Endothelial cell of umbilical vein (primary cell): ENCODE data around the gene TEK. TPM values are rescaled to one million over a fixed set of nuclear protein-coding genes. Genes with fewer than 3 reads are reported as not detected.

Source experiments
- BruUV-seq: library from RNA; stranded (reverse); fragments of 400-500 nt; replicated peaks from 2 replicates; lab custom pipeline; 2021; lab: Mats Ljungman, UMichigan
- CTCF ChIA-PET: fragments of 300-600, 350-600 bp; sonication (Branson Sonifier 250); formaldehyde crosslinking; loops from one replicate; lab custom pipeline; 2021; ENCODE audit warnings: antibody characterized with exemption, inconsistent platforms; lab: Charles Lee
- POLR2A ChIA-PET: fragments of 300-600, 350-600 bp; sonication (Branson Sonifier 250); formaldehyde crosslinking; loops from one replicate; lab custom pipeline; 2021; ENCODE audit warnings: antibody characterized with exemption, inconsistent platforms; lab: Charles Lee
- DNase-seq: peaks from one replicate; pipeline ENCODE4 v3.0.0-alpha.2; 2011; ENCODE audit warnings: low read depth, low spot score
- FAIRE-seq: peaks from 2 replicates; lab custom pipeline; 2011; peaks lifted over from hg19 to GRCh38; lab: Jason Lieb, UNC
- H2AFZ ChIP-seq: 2 replicates; pipeline ENCODE4 v1.6.0; 2012; ENCODE audit warnings: low read depth, low read length, control low read depth, inconsistent platforms
- H3K27ac ChIP-seq: 2 replicates; pipeline ENCODE4 v1.5.1; 2011; ENCODE audit warnings: low read depth, mild to moderate bottlenecking, control low read depth, low read length, moderate library complexity; ENCODE audit not compliant: insufficient read depth
- H3K27me3 ChIP-seq, 2 experiments: 2 replicates each; pipeline versions ENCODE4 v1.6.0 to v1.6.1; 2011; ENCODE audit warnings: low read length in 2 of 2, mixed read lengths in 1 of 2; ENCODE audit not compliant: control insufficient read depth in 2 of 2, insufficient read depth in 2 of 2
- H3K36me3 ChIP-seq, 2 experiments: 2 replicates in 1 of 2; 3 replicates in 1 of 2; pipeline ENCODE4 v1.5.1; 2011; ENCODE audit warnings: low read length in 2 of 2, mild to moderate bottlenecking in 1 of 2, moderate library complexity in 1 of 2; ENCODE audit not compliant: control insufficient read depth in 2 of 2, insufficient read depth in 2 of 2; ENCODE audit errors: extremely low read depth in 1 of 2
- H3K4me1 ChIP-seq: 3 replicates; pipeline ENCODE4 v1.5.1; 2011; ENCODE audit warnings: mild to moderate bottlenecking, low read length; ENCODE audit not compliant: control insufficient read depth, insufficient read depth; ENCODE audit errors: extremely low read depth
- H3K4me2 ChIP-seq: 2 replicates; pipeline ENCODE4 v1.6.1; 2011; ENCODE audit warnings: low read length, control low read depth, mixed read lengths; ENCODE audit not compliant: insufficient read depth
- H3K4me3 ChIP-seq, 3 experiments: fragments of 200-600 bp in 1 of 3; sonication (generic), shearing (Covaris generic) in 1 of 3; replicated peaks in 1 of 3; 2 replicates each; pipeline ENCODE4 v1.5.1; 2011 to 2016; ENCODE audit warnings: control low read depth in 3 of 3, low read length in 3 of 3, mild to moderate bottlenecking in 2 of 3, inconsistent platforms in 1 of 3, low read depth in 1 of 3, moderate library complexity in 1 of 3; ENCODE audit not compliant: insufficient read depth in 1 of 3
- H3K79me2 ChIP-seq: 2 replicates; pipeline ENCODE4 v1.6.0; 2012; ENCODE audit warnings: low read length, inconsistent platforms; ENCODE audit not compliant: control insufficient read depth, insufficient read depth
- H3K9ac ChIP-seq: replicated peaks from 2 replicates; pipeline ENCODE3; 2011; ENCODE audit warnings: low read length, control low read depth; ENCODE audit not compliant: insufficient read depth; ENCODE audit errors: extremely low read depth
- H3K9me1 ChIP-seq: replicated peaks from 3 replicates; pipeline ENCODE4 v1.6.0; 2011; ENCODE audit warnings: mild to moderate bottlenecking, low read length; ENCODE audit not compliant: control insufficient read depth, insufficient read depth; ENCODE audit errors: extremely low read depth
- H3K9me3 ChIP-seq: replicated peaks from 2 replicates; pipeline ENCODE4 v1.5.1; 2012; ENCODE audit warnings: low read length, inconsistent platforms; ENCODE audit not compliant: control insufficient read depth, insufficient read depth
- H4K20me1 ChIP-seq: replicated peaks from 2 replicates; pipeline ENCODE3; 2011; ENCODE audit warnings: mild to moderate bottlenecking, low read length; ENCODE audit not compliant: control insufficient read depth, insufficient read depth; ENCODE audit errors: extremely low read depth
- CTCF ChIP-seq, 2 donors: IDR thresholded peaks; 1 replicate in 1 of 2; 2 replicates in 1 of 2; pipeline ENCODE4 v1.5.1; 2011; ENCODE audit warnings: low read length in 2 of 2, mild to moderate bottlenecking in 2 of 2, moderate library complexity in 2 of 2, control low read depth in 1 of 2, inconsistent platforms in 1 of 2, low read depth in 1 of 2; ENCODE audit not compliant: insufficient read depth in 1 of 2; ENCODE audit errors: extremely low read depth in 1 of 2
- EZH2 ChIP-seq: IDR thresholded peaks from 2 replicates; pipeline ENCODE4 v1.6.1; 2012; ENCODE audit warnings: borderline replicate concordance, low read depth, mild to moderate bottlenecking, moderate library complexity, low read length, inconsistent platforms; ENCODE audit not compliant: severe bottlenecking
- GATA2 ChIP-seq: IDR thresholded peaks from 2 replicates; pipeline ENCODE4 v1.7.0; 2011; ENCODE audit warnings: low read depth, mild to moderate bottlenecking, moderate library complexity, mixed read lengths, low read length; ENCODE audit not compliant: insufficient read length, insufficient read depth
- JUN ChIP-seq: IDR thresholded peaks from 2 replicates; pipeline ENCODE4 v1.6.1; 2011; ENCODE audit warnings: borderline replicate concordance, low read depth; ENCODE audit not compliant: insufficient read length, insufficient read depth
- MAX ChIP-seq: IDR thresholded peaks from 2 replicates; pipeline ENCODE4 v1.6.1; 2011; ENCODE audit not compliant: insufficient read depth, insufficient read length
- MYC ChIP-seq: IDR thresholded peaks from one replicate; pipeline ENCODE4 v1.6.1; 2011; ENCODE audit warnings: mild to moderate bottlenecking, low read depth, low read length
- POLR2A ChIP-seq: IDR thresholded peaks from 2 replicates; pipeline ENCODE4 v1.6.1; 2012; ENCODE audit warnings: low read depth, mild to moderate bottlenecking, control low read depth, low read length
- POLR2AphosphoS5 ChIP-seq: IDR thresholded peaks from 2 replicates; pipeline ENCODE4 v1.6.1; 2012; ENCODE audit warnings: low read depth, mild to moderate bottlenecking, control low read depth, low read length, moderate library complexity; ENCODE audit not compliant: insufficient read depth
- dilution Hi-C: fragments of 300-500 bp; cut with MboI; formaldehyde crosslinking; loops from one replicate; pipeline ENCODE4 v1.15.0; 2019; ENCODE audit warnings: low sequenced_read_pairs; ENCODE audit not compliant: extremely low pct_ligation_motif_present
- intact Hi-C: fragments of 100-400 bp; cut with micrococcal nuclease; formaldehyde crosslinking; loops from one replicate; pipeline ENCODE4 v1.10.0; 2022
- polyA plus RNA-seq, 4 experiments: library from polyadenylated mRNA; depleted of rRNA in 3 of 4; stranded (reverse) in 3 of 4; unstranded in 1 of 4; fragments of >200 nt; gene quantifications; 2 replicates each; pipeline versions ENCODE4 v1.2.1 to v1.2.3, GENCODE V29; 2011 to 2012; ENCODE audit warnings: missing spikeins in 1 of 4
- total RNA-seq: library from RNA; stranded (reverse); gene quantifications from 2 replicates; pipeline ENCODE4 v1.2.3, GENCODE V29; 2021

Gene TEK
- total and polyA plus RNA-seq, 2 donors (not counting 3 experiments of a cell fraction or from before 2014, with no cell fraction given): 26.9 to 44.1 TPM

- Histone ChIP-seq H3K79me2 (peaks cover 46% of the 10 kb centered on the region), H3K27me3 (no peaks in the 10 kb centered on the region), H3K4me3 (no peak overlapping the region), H3K4me2 (no peak overlapping the region), H3K36me3 (no peaks in the 10 kb centered on the region), H3K9ac (no peak overlapping the region), H3K4me1 (peaks cover 29% of the 10 kb centered on the region), H3K9me1 (no peaks in the 10 kb centered on the region), H3K27ac (no peak overlapping the region), H2AFZ (no peak overlapping the region), H3K9me3 (no peaks in the 10 kb centered on the region), H4K20me1 (no peaks in the 10 kb centered on the region)
- intact Hi-C loops: no loop called here
- POLR2A ChIA-PET: interaction anchor here (0.6 kb wide), 1 partner anchor 18 kb away, joined by 3 read pairs; no protein-coding TSS in a partner anchor
- no peak for FAIRE-seq
- CTCF ChIA-PET: no interaction called here
- dilution Hi-C loops: no loop called here
- DNase-seq: no peak
- TF ChIP-seq MYC (no peak), JUN (no peak), GATA2 (no peak), EZH2 (no peak), CTCF (IDR thresholded peaks at IDR 0.05; ENCODE audit: extremely low read depth in 1 of 2, insufficient read depth in 1 of 2, low read depth in 1 of 2, low read length in 2 of 2) (no peak), POLR2A (no peak), POLR2AphosphoS5 (no peak), MAX (no peak)
- BruUV-seq: no TSS peak
These were observed 17.6 kb downstream of the TEK start for GRCh38 chr9:27126670-27127069.
